NCI-H146 treated with DMSO at 0.1 percent for 48 hours (cell line): ENCODE measurements around the gene SPATA31A6.
"Not testable (repeated sequence)": the region's sequence is repeated elsewhere in the genome, so short reads cannot be mapped to it uniquely, and the experiment has no call there.

Experiments
- DNase-seq: peaks from one replicate; lab custom pipeline; 2025; ENCODE audit not compliant: unreplicated experiment; lab: John Stamatoyannopoulos, UW

The SPATA31A6 gene

DNA sequence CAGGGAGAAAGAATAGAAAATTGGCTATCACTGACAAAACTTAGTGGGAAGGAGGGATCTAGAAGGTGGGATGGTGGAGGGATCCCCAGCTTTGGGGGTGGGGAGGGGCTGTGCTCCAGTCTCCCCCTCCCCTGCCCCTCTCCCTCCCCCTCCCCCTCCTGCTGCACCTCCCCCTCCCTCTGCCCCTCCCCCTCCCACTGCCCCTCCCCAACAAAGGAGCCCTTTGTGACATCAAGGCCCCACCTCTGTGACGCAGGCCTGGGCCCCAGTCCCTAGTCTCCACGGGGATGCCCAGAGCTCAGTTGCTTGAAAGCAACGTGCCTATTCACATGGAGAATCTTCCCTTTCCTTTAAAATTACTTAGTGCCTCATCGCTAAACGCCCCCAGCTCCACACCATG, at the start of gene SPATA31A6:
Gene SPATA31A6 (plus strand): TSS at position 301 of the 400 bp plus-strand sequence. CDS start 29 bp downstream, at position 330.
- not testable (repeated sequence) for DNase-seq

DNA sequence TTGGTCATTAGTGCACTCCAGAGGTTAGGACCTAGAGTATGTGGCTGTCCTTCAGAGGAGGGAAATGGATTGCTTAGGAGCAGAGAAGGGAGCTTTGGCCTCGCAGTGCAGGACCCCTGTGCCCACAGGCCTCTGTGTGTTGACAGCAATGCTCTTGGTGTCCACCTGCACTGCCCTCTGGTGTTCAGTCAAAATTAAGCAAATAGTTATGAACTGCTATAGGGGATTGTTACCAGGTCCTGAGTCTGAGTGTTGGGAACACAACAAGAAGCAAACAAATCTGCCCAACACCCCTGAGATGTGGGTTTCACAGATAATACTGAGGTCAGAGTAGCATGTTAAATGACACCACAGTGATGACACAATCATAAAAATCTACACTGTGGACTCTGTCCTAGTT, 23.2 kb upstream of the SPATA31A6 start:
- not testable (repeated sequence) for DNase-seq

DNA sequence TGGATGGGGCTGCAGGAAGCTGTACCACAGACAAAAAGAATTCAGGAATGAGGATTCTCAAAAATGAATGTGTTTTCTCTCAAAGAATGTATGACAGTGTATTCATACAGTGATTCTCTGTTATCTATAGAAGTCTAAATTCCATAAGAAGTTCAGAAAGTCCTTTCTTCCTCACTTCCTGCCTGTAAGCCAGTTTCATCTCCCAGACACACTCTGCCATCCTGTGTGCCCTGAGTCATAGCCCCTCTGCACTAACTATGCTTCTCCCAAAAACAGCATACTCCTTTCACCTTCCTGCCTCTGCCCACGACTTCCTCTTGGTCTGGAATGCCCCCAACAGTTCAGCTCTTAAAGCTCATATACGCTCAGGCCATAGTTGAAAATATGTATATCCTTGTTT, 36.4 kb downstream of the SPATA31A6 start:
- DNase-seq, result not testable (repeated sequence)

DNA sequence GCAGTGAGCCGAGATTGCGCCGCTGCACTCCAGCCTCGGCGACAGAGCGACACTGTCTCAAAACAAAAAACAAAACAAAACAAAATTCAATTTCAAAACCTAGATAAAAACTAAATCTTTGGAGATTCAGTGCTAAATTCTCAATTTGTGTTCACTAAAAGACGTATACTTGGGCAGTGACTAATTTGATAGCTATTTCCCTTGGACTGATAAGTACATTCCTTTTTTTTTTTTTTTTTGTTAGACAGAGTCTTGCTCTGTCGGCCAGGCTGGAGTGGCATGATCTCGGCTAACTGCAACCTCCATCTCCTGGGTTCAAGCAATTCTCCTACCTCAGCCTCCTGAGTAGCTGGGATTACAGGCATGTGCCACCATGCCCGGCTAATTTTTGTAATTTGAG, 39.8 kb downstream of the SPATA31A6 start:
- DNase-seq, result not testable (repeated sequence)

DNA sequence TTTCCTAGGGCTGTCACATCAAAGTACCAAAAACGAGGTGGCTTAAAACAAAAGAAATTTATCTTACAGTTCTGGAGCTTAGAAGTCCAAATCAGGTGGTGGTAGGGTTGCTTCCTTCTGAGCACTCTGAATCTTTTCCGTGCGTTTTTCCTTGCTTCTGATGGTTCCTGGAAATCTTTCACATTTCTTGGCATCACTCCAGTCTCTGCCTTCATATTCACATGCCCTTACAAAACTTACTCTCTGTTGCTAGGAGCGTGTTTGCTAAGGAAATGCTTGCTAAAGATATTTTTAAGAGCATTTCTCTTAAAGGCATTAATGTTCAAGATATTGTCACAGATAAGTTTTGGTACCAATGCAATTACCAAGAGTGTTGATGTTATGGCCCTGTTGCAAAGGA, 49.6 kb downstream of the SPATA31A6 start:
- not testable (repeated sequence) for DNase-seq

DNA sequence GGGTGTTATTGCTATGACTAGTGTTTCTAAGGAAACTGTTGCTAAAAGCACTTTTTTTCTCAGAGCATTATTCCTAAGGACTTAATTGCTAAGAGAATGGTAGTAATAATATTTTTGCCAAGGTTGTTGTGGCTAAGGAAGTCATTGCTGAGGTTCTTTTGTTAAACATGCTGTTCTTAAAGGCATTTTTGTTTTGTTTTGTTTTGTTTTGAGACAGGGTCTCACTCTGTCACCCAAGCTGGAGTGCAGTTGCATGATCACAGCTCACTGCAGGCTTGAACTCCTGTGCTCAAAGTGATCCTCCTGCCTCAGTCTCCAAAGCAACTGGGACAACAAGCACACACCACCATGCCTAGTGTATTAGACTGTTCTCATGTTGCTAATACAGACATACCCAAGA, 51.2 kb downstream of the SPATA31A6 start:
- DNase-seq, result not testable (repeated sequence)

DNA sequence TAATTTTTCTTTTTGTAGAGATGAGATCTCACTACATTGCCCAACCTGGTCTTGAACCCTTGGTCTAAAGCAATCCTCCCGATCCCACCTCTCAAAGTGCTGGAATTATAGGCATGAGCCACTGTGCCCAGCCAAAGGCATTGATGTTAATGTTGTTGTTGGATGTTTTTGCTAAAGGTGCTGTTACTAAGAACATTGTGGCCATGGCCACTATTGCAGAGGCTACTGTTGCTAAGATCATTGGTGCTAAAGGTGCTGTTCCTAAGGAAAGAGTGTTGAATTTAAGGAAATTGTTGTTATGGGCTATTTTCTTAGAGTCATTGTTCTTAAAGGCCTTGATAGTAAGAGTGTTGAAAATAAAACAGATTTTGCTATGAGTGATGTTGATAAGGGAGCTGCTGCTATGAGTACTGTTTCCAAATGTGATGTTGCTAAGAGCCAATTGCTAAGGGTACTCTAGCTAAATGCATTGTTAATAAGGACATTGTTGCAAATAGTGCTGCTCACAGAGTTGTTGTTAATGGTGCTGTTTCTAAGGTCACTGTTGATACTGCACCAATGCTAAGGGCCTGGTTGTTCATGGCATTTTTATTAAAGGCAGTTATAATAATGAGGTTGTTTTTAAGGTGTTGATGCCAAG, 52.0 kb downstream of the SPATA31A6 start:
- DNase-seq, result not testable (repeated sequence)

DNA sequence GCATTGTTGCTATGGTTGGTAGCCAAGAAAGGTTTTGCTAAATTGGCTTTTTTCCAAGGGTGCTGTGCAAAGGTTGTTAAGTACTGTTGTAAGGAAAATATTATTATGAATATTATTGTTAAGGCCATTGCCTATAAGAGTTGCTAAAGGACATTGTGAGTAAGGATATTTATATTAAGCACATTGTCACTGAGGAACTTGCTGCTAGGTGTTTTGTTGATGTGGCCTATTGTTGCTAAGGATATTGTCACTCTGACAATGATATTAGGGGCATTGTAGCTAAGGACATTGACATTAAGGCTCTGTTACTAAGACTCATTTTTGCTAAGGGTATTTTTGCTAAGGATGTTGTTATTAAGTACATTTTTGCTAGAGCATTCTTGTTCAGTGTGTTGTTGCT, 52.6 kb downstream of the SPATA31A6 start:
- not testable (repeated sequence) for DNase-seq

DNA sequence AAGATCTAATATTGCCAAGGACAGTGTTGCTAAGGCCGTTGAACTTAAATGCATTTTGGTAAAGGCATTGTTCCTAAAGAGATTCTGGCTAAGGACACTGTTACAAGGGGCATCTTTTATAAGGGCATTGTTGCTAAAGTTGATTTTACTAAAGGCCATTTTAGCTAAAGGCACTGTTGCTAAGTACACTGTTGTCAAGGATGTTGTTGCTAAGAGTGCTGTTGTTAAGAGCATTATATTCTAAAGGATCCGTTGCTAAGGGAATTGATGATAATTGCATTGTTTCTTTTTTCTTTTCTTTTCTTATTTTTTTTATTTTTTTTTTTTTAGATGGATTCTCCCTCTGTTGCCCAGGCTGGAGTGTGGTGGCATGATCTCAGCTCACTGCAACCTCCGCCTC, 53.9 kb downstream of the SPATA31A6 start:
- not testable (repeated sequence) for DNase-seq

DNA sequence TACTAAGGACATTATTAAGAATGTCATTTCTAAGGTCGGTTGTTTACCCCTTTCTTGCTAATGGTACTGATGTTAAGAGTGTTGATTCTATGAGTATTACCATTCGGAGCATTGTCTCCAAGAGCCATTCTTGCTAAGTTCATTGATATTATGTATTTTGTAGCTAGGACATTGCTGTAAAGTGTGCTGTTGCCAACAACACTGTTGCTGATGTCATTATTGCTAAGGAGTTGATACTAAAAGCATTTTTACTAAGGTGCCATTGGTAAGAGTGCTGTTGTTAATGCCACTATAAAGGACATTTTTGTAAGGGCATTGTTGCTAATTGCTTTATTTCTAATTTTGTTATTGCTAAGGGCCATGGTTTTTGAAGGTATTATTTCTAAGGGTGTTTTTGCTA, 55.4 kb downstream of the SPATA31A6 start:
- not testable (repeated sequence) for DNase-seq
